HEK293T (cell line): ENCODE results near the gene DKK3.

Source experiments
- ARNT ChIP-seq: fragments of 450-650 bp; IDR thresholded peaks from 2 replicates; pipeline ENCODE4 v1.6.1; 2017; ENCODE audit warnings: mild to moderate bottlenecking
- FOXK2 ChIP-seq: fragments of 450-650 bp; IDR thresholded peaks from 2 replicates; pipeline ENCODE4 v1.6.1; 2016; ENCODE audit warnings: mild to moderate bottlenecking
- FOXM1 ChIP-seq: fragments of 450-650 bp; IDR thresholded peaks from 2 replicates; pipeline ENCODE4 v1.6.1; 2017; ENCODE audit warnings: mild to moderate bottlenecking, borderline replicate concordance
- HDGF ChIP-seq: fragments of 450-650 bp; IDR thresholded peaks from 2 replicates; pipeline ENCODE4 v1.6.1; 2017; ENCODE audit warnings: antibody characterized with exemption, borderline replicate concordance
- L3MBTL2 ChIP-seq: fragments of 450-650 bp; conservative IDR thresholded peaks from 2 replicates; pipeline ENCODE4 v1.6.1; 2016; ENCODE audit warnings: mild to moderate bottlenecking
- NFRKB ChIP-seq: fragments of 450-650 bp; IDR thresholded peaks from 2 replicates; pipeline ENCODE4 v1.6.1; 2016; ENCODE audit warnings: mild to moderate bottlenecking, moderate library complexity
- SUZ12 ChIP-seq: fragments of 450-650 bp; IDR thresholded peaks from 2 replicates; pipeline ENCODE4 v1.6.1; 2016; ENCODE audit warnings: mild to moderate bottlenecking
- TARDBP ChIP-seq: fragments of 450-650 bp; IDR thresholded peaks from 2 replicates; pipeline ENCODE4 v1.6.1; 2016
- ZNF384 ChIP-seq: fragments of 450-650 bp; IDR thresholded peaks from 2 replicates; pipeline ENCODE4 v1.6.1; 2016

- TF ChIP-seq FOXK2, result no peak
- TF ChIP-seq SUZ12, result no peak
- TF ChIP-seq ARNT, result no peak
- no peak for TF ChIP-seq L3MBTL2
- TF ChIP-seq NFRKB, result no peak
- TF ChIP-seq ZNF384, result no peak
- TF ChIP-seq TARDBP, result no peak
- no peak for TF ChIP-seq FOXM1
- TF ChIP-seq HDGF, result no peak
Measured at GRCh38 chr11:11995601-11996000, 12.8 kb downstream of the DKK3 start.
